PC-9 (cell line): ENCODE results near the gene PALMD.

Source experiments
- EZH2 ChIP-seq: fragments of 200-600 bp; sonication (generic); IDR thresholded peaks from 2 replicates; pipeline ENCODE4 v1.8.0; 2017; ENCODE audit warnings: antibody characterized with exemption, low read depth
- TF ChIP-seq, protein P1 (sequence below): fragments of 200-600 bp; sonication (generic); conservative IDR thresholded peaks from 2 replicates; pipeline ENCODE4 v1.6.1; 2017; ENCODE audit warnings: mixed run types, antibody characterized with exemption, mild to moderate bottlenecking, moderate library complexity

DNA sequence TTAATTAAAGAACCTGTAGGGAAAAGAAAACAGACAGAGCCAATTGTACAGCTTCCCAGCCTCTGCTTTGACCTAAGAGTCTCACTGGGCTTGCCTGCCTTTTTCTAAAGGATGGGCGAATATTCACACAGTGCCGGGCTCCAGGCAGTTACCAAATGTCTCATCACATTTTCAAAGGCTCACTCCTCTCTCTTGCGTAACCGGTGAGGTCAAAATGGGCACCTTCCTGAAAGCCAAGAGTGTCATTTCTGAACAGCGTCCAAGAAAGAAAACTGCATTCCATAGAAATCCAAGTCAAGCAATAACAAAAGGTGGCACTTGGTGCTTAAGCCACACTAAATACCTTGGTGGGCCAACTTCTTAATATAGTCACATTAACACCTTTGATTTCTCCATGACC, 710 bp upstream of the PALMD start:
- TF ChIP-seq, protein P1, sequence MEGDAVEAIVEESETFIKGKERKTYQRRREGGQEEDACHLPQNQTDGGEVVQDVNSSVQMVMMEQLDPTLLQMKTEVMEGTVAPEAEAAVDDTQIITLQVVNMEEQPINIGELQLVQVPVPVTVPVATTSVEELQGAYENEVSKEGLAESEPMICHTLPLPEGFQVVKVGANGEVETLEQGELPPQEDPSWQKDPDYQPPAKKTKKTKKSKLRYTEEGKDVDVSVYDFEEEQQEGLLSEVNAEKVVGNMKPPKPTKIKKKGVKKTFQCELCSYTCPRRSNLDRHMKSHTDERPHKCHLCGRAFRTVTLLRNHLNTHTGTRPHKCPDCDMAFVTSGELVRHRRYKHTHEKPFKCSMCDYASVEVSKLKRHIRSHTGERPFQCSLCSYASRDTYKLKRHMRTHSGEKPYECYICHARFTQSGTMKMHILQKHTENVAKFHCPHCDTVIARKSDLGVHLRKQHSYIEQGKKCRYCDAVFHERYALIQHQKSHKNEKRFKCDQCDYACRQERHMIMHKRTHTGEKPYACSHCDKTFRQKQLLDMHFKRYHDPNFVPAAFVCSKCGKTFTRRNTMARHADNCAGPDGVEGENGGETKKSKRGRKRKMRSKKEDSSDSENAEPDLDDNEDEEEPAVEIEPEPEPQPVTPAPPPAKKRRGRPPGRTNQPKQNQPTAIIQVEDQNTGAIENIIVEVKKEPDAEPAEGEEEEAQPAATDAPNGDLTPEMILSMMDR = no peak
- TF ChIP-seq EZH2 = no peak
